Chondrocyte (in vitro differentiated cells): Measurements from ENCODE around the gene XRCC5. TPM values are rescaled to one million over a fixed set of nuclear protein-coding genes. Genes with fewer than 3 reads are reported as not detected.

Experiments used
- DNase-seq: peaks from one replicate; pipeline ENCODE4 v3.0.0; 2021; ENCODE audit warnings: mixed read lengths, low spot score
- H3K27ac Mint-ChIP-seq: one replicate; pipeline ENCODE4 v1.8.0; 2021; ENCODE audit warnings: mild to moderate bottlenecking, moderate library complexity, mixed read lengths; ENCODE audit not compliant: unreplicated experiment
- H3K27me3 Mint-ChIP-seq: 2 replicates; pipeline ENCODE4 v1.8.0; 2021; ENCODE audit warnings: low read depth, mixed read lengths
- H3K36me3 Mint-ChIP-seq: 2 replicates; pipeline ENCODE4 v1.8.0; 2021; ENCODE audit warnings: low read depth, mixed read lengths
- H3K4me1 Mint-ChIP-seq: 2 replicates; pipeline ENCODE4 v1.8.0; 2021; ENCODE audit warnings: low read depth, mild to moderate bottlenecking, mixed read lengths
- H3K4me3 Mint-ChIP-seq: one replicate; pipeline ENCODE4 v1.8.0; 2021; ENCODE audit warnings: mild to moderate bottlenecking, moderate library complexity, mixed read lengths; ENCODE audit not compliant: unreplicated experiment
- H3K9me3 Mint-ChIP-seq: 2 replicates; pipeline ENCODE4 v1.8.0; 2021; ENCODE audit warnings: low read depth, mixed read lengths
- CTCF ChIP-seq: fragments of 200-600 bp; sonication (generic); IDR thresholded peaks from 2 replicates; pipeline ENCODE4 v1.5.0; 2021; ENCODE audit warnings: antibody characterized with exemption, mild to moderate bottlenecking, moderate library complexity
- total RNA-seq: library from RNA; stranded (reverse); gene quantifications from 3 replicates; pipeline ENCODE4 v1.2.1, GENCODE V29; 2021

The XRCC5 gene
- total RNA-seq, 1 donor from 2014 or later = 154 TPM

DNA sequence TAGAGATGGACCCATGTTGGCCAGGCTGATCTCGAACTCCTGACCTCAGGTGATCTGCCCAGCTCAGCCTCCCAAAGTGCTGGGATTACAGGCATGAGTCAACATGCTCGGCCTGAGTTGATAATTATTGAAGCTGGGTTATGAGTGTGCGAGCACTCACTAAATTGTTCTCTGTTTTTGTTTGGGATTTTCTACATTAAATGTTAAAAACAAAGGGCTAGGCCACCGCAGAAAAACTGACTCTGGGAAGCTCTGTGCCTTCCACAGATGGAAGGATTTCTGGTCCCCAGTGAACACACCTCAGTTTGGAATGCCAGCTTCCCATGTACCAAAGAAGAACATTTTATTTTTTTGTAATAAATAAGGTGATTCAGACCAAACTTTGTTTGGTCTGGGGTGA, 83.0 kb downstream of the XRCC5 start:
- peaks cover 34% of the 10 kb centered on the region for H3K36me3 Mint-ChIP-seq
- no peak for TF ChIP-seq CTCF
- no peak overlapping the region for H3K27ac Mint-ChIP-seq
- no peak overlapping the region for H3K4me3 Mint-ChIP-seq
- H3K4me1 Mint-ChIP-seq = peaks cover 32% of the 10 kb centered on the region
- no peak for DNase-seq
- no peaks in the 10 kb centered on the region for H3K9me3 Mint-ChIP-seq
- no peaks in the 10 kb centered on the region for H3K27me3 Mint-ChIP-seq

DNA sequence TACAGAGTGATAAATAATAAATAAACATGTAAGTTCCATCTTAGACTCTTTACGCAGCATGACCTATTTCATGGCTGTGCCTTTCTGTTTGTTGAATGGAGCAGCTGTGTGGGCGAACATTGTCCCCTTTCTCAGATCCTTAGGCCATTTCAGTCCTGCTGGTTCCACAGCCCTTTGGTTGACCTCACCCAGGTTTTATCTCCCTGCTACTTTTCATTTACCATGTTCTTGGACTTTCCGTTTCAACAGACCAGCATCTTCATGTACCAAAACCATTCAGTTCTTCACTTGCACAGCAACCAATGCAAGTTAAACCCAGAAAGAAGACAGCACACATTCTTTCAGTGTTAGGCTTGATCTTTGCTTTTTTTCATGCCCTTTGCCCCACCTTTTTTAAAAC, 83.8 kb downstream of the XRCC5 start:
- no peak for DNase-seq
- peaks cover 24% of the 10 kb centered on the region for H3K4me1 Mint-ChIP-seq
- no peak for TF ChIP-seq CTCF
- no peaks in the 10 kb centered on the region for H3K9me3 Mint-ChIP-seq
- H3K27ac Mint-ChIP-seq = no peak overlapping the region
- no peak overlapping the region for H3K4me3 Mint-ChIP-seq
- H3K27me3 Mint-ChIP-seq = no peaks in the 10 kb centered on the region
- H3K36me3 Mint-ChIP-seq = peaks cover 38% of the 10 kb centered on the region

DNA sequence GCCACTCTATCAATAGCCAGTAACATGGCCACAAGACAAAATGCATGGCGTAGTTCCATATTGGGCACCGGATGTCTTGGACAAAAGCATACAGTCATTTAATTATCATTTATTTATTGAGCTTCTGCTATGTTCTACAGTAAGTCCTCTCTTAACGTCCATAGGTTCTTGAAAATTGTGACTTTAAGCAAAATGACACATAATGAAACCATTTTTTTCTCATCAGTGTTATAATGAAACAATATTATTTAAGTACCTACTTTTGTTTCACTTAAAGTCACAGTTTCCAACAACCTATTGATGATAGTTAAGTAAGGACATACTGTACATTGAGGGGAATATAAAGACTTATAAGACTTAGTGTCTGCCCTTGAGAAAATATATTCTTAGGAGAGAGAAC, 84.9 kb downstream of the XRCC5 start:
- TF ChIP-seq CTCF = no peak
- Mint-ChIP-seq H3K4me1 (peaks cover 16% of the 10 kb centered on the region), H3K9me3 (no peaks in the 10 kb centered on the region), H3K27me3 (no peaks in the 10 kb centered on the region), H3K4me3 (no peak overlapping the region), H3K36me3 (peaks cover 41% of the 10 kb centered on the region), H3K27ac (no peak overlapping the region)
- DNase-seq = no peak

DNA sequence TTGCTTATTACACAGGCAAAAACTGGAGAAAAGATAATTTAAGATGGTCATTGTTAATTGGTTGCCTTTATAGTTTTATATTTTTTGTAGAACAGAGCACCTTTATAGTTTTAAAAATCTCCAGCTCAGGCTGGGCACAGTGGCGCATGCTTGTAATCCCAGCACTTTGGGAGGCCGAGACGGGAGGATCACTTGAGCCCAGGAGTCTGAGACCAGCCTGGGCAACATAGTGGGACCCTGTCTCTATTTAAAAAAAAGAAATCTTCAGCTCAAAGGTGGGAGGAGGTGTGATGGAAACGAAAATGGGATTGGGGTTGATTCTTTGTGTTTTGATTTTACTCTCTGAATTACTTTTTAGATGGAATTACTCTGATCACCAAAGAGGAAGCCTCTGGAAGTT, 85.4 kb downstream of the XRCC5 start:
- Mint-ChIP-seq H3K27me3 (no peaks in the 10 kb centered on the region), H3K4me1 (peaks cover 14% of the 10 kb centered on the region), H3K9me3 (no peaks in the 10 kb centered on the region), H3K27ac (no peak overlapping the region), H3K4me3 (no peak overlapping the region), H3K36me3 (peaks cover 43% of the 10 kb centered on the region)
- no peak for DNase-seq
- no peak for TF ChIP-seq CTCF

DNA sequence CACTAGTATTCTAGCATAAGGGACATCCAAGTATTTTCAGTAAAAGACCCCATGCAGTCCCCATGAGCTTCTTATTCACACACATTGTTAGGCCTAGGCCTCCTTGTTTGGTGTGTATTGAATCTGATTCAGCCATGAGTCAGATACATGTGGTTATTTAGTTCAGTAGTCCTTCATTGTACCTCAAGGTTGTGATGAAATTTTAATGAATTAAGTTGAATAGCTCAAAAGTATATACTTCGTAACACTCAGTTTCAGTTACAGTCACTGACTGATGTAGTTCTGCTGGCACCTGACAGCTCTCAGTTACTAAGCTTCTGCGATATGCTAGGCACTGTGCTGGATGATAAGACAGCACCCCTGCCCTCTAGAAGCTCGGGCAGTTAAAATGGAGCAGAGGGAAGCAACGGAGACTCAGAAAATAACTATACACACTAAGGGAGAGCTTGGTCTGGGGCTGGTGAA, 86.4 kb downstream of the XRCC5 start:
- DNase-seq = no peak
- Mint-ChIP-seq H3K36me3 (peaks cover 46% of the 10 kb centered on the region), H3K9me3 (no peaks in the 10 kb centered on the region), H3K27me3 (no peaks in the 10 kb centered on the region), H3K4me1 (peaks cover 17% of the 10 kb centered on the region), H3K27ac (peak overlapping the region; percentile 63), H3K4me3 (no peak overlapping the region)
- no peak for TF ChIP-seq CTCF
